ENCODE data around the gene DPCD.

DNA sequence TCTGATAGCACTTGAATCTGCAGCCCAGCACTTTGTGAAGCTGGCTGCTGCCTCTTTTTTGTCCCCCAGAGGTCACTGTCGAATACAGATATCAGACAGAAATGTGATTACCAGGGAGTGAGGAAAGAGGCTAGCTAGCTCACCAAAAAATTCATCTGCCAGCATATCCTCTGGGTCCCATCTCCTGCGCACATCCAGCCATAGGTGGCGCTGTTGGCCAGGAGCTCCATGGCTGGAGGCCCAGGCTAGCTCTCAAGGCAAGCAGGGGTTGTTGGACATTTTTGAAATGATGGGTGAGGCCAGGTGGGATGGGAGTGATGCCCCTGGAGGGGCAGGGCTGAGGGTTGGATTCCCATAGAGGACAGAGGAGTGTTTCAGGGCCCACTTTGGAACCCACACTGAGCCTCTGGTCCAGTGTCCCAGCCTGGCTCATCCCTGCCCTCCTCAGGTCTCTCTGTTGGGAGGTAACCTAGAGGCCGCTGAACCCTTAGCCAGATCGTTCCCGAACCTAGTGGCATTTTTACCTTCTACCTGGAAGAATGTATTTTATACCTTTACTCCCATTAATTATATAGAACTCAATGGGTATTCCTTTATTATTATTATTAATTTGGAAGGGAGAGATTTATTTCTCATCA, 14.8 kb downstream of the DPCD start:
- TF ChIP-seq, protein P1, sequence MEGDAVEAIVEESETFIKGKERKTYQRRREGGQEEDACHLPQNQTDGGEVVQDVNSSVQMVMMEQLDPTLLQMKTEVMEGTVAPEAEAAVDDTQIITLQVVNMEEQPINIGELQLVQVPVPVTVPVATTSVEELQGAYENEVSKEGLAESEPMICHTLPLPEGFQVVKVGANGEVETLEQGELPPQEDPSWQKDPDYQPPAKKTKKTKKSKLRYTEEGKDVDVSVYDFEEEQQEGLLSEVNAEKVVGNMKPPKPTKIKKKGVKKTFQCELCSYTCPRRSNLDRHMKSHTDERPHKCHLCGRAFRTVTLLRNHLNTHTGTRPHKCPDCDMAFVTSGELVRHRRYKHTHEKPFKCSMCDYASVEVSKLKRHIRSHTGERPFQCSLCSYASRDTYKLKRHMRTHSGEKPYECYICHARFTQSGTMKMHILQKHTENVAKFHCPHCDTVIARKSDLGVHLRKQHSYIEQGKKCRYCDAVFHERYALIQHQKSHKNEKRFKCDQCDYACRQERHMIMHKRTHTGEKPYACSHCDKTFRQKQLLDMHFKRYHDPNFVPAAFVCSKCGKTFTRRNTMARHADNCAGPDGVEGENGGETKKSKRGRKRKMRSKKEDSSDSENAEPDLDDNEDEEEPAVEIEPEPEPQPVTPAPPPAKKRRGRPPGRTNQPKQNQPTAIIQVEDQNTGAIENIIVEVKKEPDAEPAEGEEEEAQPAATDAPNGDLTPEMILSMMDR (IDR thresholded peaks at IDR 0.05) = peak; percentile 54 to 76 (median 69)
- no peak for TF ChIP-seq POLR2A (IDR thresholded peaks at IDR 0.05)
